ENCODE results near the gene RAB3B.

RAB3B gene

DNA sequence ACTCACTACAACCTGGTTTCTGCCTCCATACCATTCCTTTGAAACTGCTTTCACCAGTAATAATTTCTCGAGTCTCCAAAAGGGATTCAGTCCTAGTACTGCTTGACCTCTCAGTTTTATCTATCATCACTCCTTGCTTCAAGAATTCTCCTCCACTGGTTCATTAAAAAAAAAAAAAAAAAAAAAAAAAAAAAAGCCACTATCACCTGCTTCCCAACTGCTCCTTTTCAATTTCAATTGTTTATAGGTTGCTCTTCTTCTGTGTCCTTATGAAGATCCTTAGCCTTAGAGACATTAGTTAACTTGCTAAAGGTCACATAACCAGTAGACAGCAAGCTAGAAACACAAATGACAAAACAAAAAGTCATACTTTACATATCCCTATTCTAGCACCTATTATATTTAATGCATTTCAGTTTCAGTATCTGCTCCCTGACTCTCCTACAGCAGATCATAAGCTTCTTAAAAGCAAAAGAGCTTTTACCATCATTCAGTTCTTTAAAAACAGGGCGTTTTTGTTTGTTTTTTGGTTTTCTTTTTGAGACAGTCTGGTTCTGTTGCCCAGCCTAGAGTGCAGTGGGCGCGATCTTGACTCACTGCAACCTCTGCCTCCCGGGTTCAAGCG is 119.0 kb downstream of the RAB3B start:
- no peak for DNase-seq (ENCODE audit: low spot score)
- in situ Hi-C loops (cut with MboI; ENCODE audit: low pct_unique_long_range_greater_than_20kb, low sequenced_read_pairs, unreplicated experiment), result no loop called here
- TF ChIP-seq, protein P1, sequence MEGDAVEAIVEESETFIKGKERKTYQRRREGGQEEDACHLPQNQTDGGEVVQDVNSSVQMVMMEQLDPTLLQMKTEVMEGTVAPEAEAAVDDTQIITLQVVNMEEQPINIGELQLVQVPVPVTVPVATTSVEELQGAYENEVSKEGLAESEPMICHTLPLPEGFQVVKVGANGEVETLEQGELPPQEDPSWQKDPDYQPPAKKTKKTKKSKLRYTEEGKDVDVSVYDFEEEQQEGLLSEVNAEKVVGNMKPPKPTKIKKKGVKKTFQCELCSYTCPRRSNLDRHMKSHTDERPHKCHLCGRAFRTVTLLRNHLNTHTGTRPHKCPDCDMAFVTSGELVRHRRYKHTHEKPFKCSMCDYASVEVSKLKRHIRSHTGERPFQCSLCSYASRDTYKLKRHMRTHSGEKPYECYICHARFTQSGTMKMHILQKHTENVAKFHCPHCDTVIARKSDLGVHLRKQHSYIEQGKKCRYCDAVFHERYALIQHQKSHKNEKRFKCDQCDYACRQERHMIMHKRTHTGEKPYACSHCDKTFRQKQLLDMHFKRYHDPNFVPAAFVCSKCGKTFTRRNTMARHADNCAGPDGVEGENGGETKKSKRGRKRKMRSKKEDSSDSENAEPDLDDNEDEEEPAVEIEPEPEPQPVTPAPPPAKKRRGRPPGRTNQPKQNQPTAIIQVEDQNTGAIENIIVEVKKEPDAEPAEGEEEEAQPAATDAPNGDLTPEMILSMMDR (IDR thresholded peaks at IDR 0.05; ENCODE audit: extremely low read depth, insufficient read depth, missing control alignments), result no peak

DNA sequence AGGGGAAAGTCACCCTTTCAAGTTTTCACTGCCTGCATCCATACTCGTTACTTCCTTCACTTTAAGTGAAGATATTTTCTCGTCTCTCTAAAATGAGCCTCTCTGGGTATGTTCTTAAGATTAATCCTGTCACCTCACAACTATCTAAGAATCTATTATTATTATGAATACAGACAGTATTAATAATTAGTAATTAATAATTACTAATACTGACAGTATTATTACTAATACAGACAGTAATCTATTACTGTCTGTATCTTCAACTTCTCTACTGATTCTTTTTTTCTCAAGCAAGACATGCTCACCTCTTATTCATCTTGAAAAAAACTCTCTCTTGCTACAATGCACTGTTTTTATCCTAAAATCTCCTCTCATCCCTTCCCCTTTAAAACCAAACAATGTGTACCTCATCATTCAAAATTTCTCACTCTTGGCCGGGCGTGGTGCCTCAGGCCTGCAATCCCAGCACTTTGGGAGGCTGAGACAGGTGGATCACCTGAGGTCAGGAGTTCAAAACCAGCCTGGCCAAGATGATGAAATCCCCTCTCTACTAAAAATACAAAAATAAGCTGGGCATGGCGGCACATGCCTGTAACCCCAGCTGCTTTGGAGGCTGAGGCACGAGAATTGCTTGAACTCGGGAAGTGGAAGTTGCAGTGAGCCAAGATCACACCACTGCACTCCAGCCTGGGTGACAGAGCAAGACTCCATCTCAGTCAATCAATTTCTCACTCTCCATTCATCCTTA is 119.7 kb downstream of the RAB3B start:
- TF ChIP-seq, protein P1 (IDR thresholded peaks at IDR 0.05; ENCODE audit: extremely low read depth, insufficient read depth, missing control alignments), result no peak
- in situ Hi-C loops (cut with MboI; ENCODE audit: low pct_unique_long_range_greater_than_20kb, low sequenced_read_pairs, unreplicated experiment), result no loop called here
- DNase-seq (ENCODE audit: low spot score), result no peak

DNA sequence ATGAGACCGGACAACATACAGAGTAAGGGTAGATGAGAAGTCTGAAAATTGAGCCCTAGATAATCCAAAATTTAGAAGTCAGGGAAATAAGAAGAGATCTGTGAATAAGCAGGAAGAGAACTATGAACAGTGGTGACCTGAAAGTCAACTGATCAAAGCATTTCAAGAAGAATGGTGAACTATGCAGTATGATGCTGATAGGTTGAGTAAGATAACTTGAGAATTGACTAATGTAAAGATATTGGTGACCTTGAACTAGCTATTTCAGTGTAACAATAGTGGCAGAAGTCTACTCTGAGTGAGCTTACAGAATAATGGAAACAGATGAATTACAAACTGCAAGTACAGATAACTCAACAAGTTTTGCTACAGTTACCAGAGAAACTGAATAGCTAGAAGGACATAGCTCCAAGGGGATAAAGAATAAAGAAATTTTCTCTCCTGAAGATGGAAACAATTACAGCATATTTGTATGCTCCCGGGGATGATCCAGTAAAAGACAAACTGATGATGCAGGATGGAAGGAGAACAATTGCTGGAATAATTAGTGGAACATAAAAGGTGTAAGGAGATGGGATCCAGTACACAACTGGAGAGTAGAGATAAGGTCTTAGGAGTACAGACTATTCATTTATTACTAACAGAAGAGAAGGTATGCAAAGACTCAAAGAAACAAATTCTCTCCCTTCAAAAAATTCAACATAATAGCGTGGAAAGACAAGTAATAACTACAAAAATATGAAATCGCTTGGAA is 122.8 kb downstream of the RAB3B start:
- in situ Hi-C loops (cut with MboI; ENCODE audit: low pct_unique_long_range_greater_than_20kb, low sequenced_read_pairs, unreplicated experiment), result no loop called here
- TF ChIP-seq, protein P1 (IDR thresholded peaks at IDR 0.05; ENCODE audit: extremely low read depth, insufficient read depth, missing control alignments), result no peak
- no peak for DNase-seq (ENCODE audit: low spot score)

DNA sequence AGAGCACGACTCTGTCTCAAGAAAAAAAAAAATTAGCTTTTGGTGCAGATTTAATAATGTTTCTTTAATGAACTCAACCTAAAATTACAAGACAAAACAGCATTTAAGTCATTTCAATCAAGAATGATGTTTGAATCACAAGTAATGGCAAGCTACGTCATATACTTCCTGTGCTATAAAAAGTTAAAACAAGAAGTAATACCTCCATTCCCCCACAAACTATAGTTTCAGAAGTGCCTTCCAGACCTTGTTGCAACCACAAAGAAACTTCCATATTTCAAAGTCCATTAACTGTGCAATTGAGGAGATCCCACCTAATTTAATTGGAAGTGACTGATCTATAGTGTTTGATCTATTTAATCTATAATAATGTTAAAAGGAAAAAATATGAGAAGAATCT is 127.1 kb downstream of the RAB3B start:
- in situ Hi-C loops (cut with MboI; ENCODE audit: low pct_unique_long_range_greater_than_20kb, low sequenced_read_pairs, unreplicated experiment), result no loop called here
- DNase-seq (ENCODE audit: low spot score), result no peak
- TF ChIP-seq, protein P1 (IDR thresholded peaks at IDR 0.05; ENCODE audit: extremely low read depth, insufficient read depth, missing control alignments), result no peak

DNA sequence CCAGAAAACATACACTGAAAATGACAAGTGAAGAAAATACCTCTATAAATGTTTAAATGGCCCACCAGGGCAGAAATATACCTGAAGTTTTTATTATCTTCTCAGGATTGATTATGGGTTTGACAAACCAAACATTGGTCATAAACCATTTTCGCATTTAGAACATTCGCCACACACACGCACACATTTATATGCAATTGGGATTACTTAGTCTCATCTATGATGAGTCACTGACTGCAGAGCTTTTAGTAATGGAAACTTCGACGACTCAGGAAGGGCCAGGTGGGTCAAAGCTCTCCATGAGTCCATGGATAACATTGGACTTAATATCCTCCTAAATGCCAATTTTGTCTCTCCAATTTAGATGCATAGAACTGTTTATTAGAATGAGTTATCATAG is 128.8 kb downstream of the RAB3B start:
- DNase-seq (ENCODE audit: low spot score), result no peak
- TF ChIP-seq, protein P1 (IDR thresholded peaks at IDR 0.05; ENCODE audit: extremely low read depth, insufficient read depth, missing control alignments), result no peak
- in situ Hi-C loops (cut with MboI; ENCODE audit: low pct_unique_long_range_greater_than_20kb, low sequenced_read_pairs, unreplicated experiment), result no loop called here

DNA sequence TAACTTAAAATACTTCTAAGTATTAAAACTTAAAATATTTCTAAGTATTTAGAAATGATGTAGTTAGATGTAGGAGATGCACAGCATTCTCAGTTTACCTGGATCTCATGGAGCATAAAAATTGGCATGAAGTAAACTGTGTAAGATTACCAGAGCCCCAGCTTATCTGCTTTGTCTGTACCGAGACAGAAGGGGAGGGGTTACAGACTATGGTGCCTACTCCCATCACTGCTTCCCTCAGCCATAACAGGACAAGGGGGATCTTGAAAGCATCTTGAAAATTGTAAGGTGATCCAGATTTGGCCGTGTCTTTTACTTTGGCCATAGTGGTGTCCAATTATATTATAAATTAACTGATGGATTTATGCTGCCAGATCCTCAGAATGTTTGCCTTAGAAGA is 130.8 kb downstream of the RAB3B start:
- TF ChIP-seq, protein P1 (IDR thresholded peaks at IDR 0.05; ENCODE audit: extremely low read depth, insufficient read depth, missing control alignments), result no peak
- no peak for DNase-seq (ENCODE audit: low spot score)
- in situ Hi-C loops (cut with MboI; ENCODE audit: low pct_unique_long_range_greater_than_20kb, low sequenced_read_pairs, unreplicated experiment), result no loop called here

Measured in GM13977 (cell line).